HEK293T (cell line): Measurements from ENCODE around the gene UGT1A7.

ENCODE experiments used
- BHLHE40 ChIP-seq: fragments of 450-650 bp; IDR thresholded peaks from 2 replicates; pipeline ENCODE4 v1.6.1; 2016; ENCODE audit warnings: mild to moderate bottlenecking, moderate library complexity, borderline replicate concordance
- CTBP1 ChIP-seq: fragments of 450-650 bp; IDR thresholded peaks from 2 replicates; pipeline ENCODE4 v1.6.1; 2016; ENCODE audit warnings: borderline replicate concordance
- ELF4 ChIP-seq: fragments of 450-650 bp; IDR thresholded peaks from 2 replicates; pipeline ENCODE4 v1.6.1; 2017; ENCODE audit warnings: antibody characterized with exemption
- FOXK2 ChIP-seq: fragments of 450-650 bp; IDR thresholded peaks from 2 replicates; pipeline ENCODE4 v1.6.1; 2016; ENCODE audit warnings: mild to moderate bottlenecking
- FOXM1 ChIP-seq: fragments of 450-650 bp; IDR thresholded peaks from 2 replicates; pipeline ENCODE4 v1.6.1; 2017; ENCODE audit warnings: mild to moderate bottlenecking, borderline replicate concordance
- HDGF ChIP-seq: fragments of 450-650 bp; IDR thresholded peaks from 2 replicates; pipeline ENCODE4 v1.6.1; 2017; ENCODE audit warnings: antibody characterized with exemption, borderline replicate concordance
- LEF1 ChIP-seq: fragments of 450-650 bp; IDR thresholded peaks from 2 replicates; pipeline ENCODE4 v1.6.1; 2017; ENCODE audit warnings: mild to moderate bottlenecking, borderline replicate concordance
- PKNOX1 ChIP-seq: fragments of 450-650 bp; IDR thresholded peaks from 2 replicates; pipeline ENCODE4 v1.6.1; 2016
- SUZ12 ChIP-seq: fragments of 450-650 bp; IDR thresholded peaks from 2 replicates; pipeline ENCODE4 v1.6.1; 2016; ENCODE audit warnings: mild to moderate bottlenecking
- TARDBP ChIP-seq: fragments of 450-650 bp; IDR thresholded peaks from 2 replicates; pipeline ENCODE4 v1.6.1; 2016

GRCh38 chr2:233684640-233685039 is 2.9 kb downstream of the UGT1A7 start:
- TF ChIP-seq LEF1 (no peak), ELF4 (no peak), FOXK2 (no peak), CTBP1 (no peak), BHLHE40 (no peak), TARDBP (no peak), FOXM1 (no peak), SUZ12 (no peak), HDGF (no peak), PKNOX1 (no peak)
